AML-193 (cell line): ENCODE data around the gene PTS.

Experiments used
- DNase-seq, 2 experiments: peaks; one replicate each; lab custom pipeline; 2025; lab: John Stamatoyannopoulos, UW

The PTS gene

GRCh38 chr11:112265659-112266409 is 39.6 kb downstream of the PTS start:
- DNase-seq = no peak

- no peak for DNase-seq
Observed at GRCh38 chr11:112266410-112266778, 40.2 kb downstream of the PTS start.

GRCh38 chr11:112267188-112267591 is 41.0 kb downstream of the PTS start:
- DNase-seq = no peak

- DNase-seq = no peak
Observed at GRCh38 chr11:112268406-112268805, 42.2 kb downstream of the PTS start.

- no peak for DNase-seq
Observed at GRCh38 chr11:112269139-112269538, 42.9 kb downstream of the PTS start.

- no peak for DNase-seq
Observed at GRCh38 chr11:112270551-112271180, 44.4 kb downstream of the PTS start.

- no peak for DNase-seq
Observed at GRCh38 chr11:112271242-112271641, 45.0 kb downstream of the PTS start.

GRCh38 chr11:112273066-112273465 is 46.8 kb downstream of the PTS start:
- DNase-seq = no peak

- DNase-seq = no peak
Observed at GRCh38 chr11:112274007-112274783, 48.0 kb downstream of the PTS start.

GRCh38 chr11:112277029-112277428 is 50.8 kb downstream of the PTS start:
- no peak for DNase-seq

- DNase-seq = no peak
Observed at GRCh38 chr11:112277941-112278340, 51.7 kb downstream of the PTS start.

- DNase-seq = no peak
Observed at GRCh38 chr11:112278803-112279202, 52.6 kb downstream of the PTS start.

GRCh38 chr11:112279901-112280267 is 53.7 kb downstream of the PTS start:
- peak; percentile 45 to 47 for DNase-seq

- DNase-seq = peak; percentile 84 to 88
Observed at GRCh38 chr11:112280268-112281126, 54.3 kb downstream of the PTS start.

- no peak for DNase-seq
Observed at GRCh38 chr11:112281726-112282125, 55.5 kb downstream of the PTS start.
